NB4 (cell line): Measurements from ENCODE around the gene DSCAM.

ENCODE experiments used
- POLR2A ChIP-seq: IDR thresholded peaks from 2 replicates; pipeline ENCODE4 v1.6.1; 2011; ENCODE audit warnings: mild to moderate bottlenecking; ENCODE audit not compliant: insufficient read length; ENCODE audit errors: extremely low read depth
- TF ChIP-seq, protein P1 (sequence below): IDR thresholded peaks from one replicate; pipeline ENCODE4 v1.5.1; 2012; ENCODE audit warnings: low read depth, low read length
- TF ChIP-seq, protein P2 (sequence below): IDR thresholded peaks from 2 replicates; pipeline ENCODE4 v1.6.1; 2011; ENCODE audit warnings: low read depth, low read length

DNA sequence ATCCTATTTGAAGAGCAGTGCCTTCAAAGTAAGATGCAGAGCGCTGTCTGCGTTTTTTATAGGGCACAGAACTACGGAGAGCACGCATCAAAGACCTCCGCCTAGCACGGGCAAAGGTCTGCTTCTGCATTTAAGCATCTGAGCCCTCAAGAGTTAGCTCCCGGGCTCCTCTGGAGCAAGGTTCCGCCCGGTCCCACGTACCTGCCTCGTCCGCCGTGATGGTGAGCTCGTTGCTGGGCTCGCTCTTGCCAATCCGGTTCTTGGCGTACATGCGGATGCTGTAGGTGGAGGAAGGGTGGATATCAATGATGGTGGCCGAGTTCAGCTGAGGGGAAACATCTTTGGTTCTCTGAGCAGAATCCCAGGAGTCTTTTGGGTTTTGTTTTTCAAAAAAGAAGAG is 668.2 kb downstream of the DSCAM start:
- TF ChIP-seq, protein P1, sequence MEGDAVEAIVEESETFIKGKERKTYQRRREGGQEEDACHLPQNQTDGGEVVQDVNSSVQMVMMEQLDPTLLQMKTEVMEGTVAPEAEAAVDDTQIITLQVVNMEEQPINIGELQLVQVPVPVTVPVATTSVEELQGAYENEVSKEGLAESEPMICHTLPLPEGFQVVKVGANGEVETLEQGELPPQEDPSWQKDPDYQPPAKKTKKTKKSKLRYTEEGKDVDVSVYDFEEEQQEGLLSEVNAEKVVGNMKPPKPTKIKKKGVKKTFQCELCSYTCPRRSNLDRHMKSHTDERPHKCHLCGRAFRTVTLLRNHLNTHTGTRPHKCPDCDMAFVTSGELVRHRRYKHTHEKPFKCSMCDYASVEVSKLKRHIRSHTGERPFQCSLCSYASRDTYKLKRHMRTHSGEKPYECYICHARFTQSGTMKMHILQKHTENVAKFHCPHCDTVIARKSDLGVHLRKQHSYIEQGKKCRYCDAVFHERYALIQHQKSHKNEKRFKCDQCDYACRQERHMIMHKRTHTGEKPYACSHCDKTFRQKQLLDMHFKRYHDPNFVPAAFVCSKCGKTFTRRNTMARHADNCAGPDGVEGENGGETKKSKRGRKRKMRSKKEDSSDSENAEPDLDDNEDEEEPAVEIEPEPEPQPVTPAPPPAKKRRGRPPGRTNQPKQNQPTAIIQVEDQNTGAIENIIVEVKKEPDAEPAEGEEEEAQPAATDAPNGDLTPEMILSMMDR, result no peak
- TF ChIP-seq, protein P2, sequence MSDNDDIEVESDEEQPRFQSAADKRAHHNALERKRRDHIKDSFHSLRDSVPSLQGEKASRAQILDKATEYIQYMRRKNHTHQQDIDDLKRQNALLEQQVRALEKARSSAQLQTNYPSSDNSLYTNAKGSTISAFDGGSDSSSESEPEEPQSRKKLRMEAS, result no peak
- no peak for TF ChIP-seq POLR2A
